ENCODE results near the gene TRIP11.

TRIP11 gene

DNA sequence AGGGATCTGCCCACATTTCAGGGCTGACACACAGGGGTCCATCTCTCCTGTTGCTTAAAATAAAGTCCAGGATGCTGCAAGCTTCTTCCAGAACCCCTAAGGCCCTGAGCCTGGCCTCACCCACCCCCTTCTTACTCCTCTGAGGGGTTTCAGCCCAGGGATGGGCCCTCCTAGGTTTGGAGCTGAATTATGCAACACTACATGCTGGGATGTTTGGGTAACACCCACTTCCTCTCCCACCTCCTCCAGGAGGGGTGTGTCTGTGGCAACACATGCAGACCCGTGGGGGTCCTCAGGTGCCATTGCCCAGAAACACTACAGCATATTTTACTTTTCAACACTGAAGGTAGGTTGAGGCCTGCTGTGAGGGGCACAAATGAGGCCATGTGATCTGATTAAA is 97.7 kb downstream of the TRIP11 start:
- H3K4me3 ChIP-seq (ENCODE audit: low read depth, low read length) = no peak overlapping the region
- TF ChIP-seq, protein P1, sequence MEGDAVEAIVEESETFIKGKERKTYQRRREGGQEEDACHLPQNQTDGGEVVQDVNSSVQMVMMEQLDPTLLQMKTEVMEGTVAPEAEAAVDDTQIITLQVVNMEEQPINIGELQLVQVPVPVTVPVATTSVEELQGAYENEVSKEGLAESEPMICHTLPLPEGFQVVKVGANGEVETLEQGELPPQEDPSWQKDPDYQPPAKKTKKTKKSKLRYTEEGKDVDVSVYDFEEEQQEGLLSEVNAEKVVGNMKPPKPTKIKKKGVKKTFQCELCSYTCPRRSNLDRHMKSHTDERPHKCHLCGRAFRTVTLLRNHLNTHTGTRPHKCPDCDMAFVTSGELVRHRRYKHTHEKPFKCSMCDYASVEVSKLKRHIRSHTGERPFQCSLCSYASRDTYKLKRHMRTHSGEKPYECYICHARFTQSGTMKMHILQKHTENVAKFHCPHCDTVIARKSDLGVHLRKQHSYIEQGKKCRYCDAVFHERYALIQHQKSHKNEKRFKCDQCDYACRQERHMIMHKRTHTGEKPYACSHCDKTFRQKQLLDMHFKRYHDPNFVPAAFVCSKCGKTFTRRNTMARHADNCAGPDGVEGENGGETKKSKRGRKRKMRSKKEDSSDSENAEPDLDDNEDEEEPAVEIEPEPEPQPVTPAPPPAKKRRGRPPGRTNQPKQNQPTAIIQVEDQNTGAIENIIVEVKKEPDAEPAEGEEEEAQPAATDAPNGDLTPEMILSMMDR (IDR thresholded peaks at IDR 0.05; ENCODE audit: borderline replicate concordance, insufficient read depth, low read depth, low read length) = no peak

DNA sequence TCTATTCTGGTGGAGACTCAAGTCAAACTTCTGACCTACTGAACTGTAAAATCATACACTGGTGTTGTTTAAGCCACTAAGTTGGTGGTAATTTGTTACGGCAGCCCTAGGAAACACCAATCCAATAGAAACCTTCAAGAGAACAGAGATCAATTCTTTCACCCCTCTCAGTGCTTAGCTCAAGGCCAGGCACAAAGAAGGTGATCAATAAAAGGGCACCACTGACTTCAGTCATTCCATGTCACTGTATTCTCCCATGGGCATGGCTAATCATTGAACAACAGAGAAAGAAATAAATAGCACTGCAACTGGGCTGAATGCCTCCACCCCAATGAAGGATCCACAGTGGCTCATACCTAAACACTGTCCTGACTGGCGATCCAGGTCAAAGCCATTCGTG is 99.7 kb downstream of the TRIP11 start:
- H3K4me3 ChIP-seq (ENCODE audit: low read depth, low read length) = no peak overlapping the region
- TF ChIP-seq, protein P1 (IDR thresholded peaks at IDR 0.05; ENCODE audit: borderline replicate concordance, insufficient read depth, low read depth, low read length) = no peak

DNA sequence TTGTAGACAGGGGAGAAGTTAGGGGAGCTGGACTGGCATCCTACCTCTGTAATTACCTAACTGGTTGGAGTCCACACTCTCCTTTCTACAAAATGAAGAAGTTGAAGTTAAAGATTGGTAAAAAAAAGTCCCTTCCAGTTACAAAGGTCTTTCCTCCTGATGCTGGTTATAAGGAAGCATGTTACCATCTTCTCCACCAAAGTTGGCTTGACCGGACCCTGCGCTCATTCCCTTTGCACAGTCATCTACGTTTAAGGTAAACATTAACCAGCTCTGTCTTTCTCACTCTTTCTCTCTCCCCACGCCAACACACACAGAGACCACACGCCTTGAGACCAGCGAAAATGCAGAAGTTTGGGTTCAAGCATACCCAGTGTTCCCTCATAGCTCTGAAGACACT is 104.3 kb downstream of the TRIP11 start:
- TF ChIP-seq, protein P1 (IDR thresholded peaks at IDR 0.05; ENCODE audit: borderline replicate concordance, insufficient read depth, low read depth, low read length) = no peak
- no peak overlapping the region for H3K4me3 ChIP-seq (ENCODE audit: low read depth, low read length)

DNA sequence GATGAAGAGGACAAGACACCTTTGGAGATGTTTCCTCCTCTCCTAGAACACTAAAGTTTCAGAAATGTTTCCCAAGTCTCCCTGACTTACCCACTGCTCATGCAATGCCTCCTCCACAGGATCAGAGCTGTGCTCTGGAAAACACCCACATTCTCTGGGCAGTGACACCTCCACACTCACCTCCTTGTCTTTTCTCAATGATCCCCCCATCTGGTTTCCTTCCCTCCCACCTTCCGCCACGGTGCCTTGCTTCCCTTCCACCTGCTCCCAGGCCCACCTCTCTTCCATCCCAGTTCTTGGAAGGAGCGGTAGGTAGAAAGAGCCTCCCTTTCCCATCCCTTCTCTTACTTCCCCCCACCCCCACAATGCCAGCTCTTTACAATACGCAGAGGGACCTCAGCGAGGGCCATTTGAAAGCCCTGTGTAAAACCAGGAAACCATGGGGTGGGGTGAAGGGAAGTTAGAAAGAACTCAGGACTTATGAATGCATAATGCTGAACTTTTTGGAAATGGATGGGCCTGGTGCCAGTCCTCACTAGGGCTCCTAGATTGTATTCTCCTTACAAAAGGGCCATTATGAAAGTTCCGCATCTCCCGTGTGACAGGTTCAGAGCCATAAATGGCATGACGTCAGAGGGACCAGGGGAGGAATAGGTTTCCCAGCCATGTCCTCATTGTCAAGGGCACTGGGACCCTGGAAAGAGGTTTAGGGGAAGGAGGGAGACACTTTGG is 105.1 kb downstream of the TRIP11 start:
- H3K4me3 ChIP-seq (ENCODE audit: low read depth, low read length) = no peak overlapping the region
- TF ChIP-seq, protein P1 (IDR thresholded peaks at IDR 0.05; ENCODE audit: borderline replicate concordance, insufficient read depth, low read depth, low read length) = no peak

DNA sequence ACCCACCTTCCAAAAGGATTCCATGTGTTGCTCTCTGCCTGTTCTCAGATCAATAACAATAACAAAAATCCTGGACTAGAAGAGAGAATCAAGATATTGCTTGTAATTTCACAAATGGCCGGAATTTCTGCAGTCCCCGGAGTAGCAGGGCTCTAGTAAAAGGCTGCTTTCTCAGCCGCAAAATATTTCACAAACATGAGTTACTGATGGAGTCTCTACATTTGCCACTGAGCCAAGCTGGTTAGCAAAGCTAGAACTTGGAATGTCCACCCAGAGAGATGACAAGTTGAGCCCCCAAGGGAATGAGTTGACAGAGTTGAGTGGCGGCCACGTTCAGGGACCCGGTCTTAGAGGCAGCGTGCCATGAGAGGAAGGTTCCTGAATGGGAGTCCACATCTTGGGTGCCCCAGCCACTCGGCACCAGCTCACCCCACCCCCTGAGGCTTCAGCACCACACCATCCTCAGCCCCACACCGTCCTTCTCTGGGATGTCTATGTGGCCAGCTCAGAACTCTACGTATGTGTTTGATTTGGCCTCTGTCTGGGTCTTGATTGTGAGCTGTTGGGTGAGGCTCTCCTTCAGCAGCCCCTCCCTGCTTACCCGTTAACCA is 108.3 kb downstream of the TRIP11 start:
- H3K4me3 ChIP-seq (ENCODE audit: low read depth, low read length) = no peak overlapping the region
- TF ChIP-seq, protein P1 (IDR thresholded peaks at IDR 0.05; ENCODE audit: borderline replicate concordance, insufficient read depth, low read depth, low read length) = no peak

DNA sequence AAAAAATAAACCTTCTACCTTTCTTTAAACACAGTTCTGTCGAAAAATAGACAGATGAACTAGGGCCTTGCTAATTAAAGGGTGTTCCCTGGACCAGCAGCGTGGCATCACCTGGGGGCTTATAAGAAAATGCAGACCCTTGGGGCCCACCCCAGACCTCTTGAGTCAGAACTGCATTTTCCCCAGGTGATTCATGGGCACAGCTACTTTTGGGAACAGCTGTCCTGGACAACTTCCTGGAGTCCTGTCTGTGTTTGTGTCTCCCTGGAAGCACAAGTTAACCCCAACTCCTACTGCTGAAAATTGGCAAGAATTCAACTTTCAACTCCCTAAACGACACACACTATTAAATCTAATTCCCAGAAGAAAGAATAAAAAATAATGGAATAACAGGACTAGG is 110.2 kb downstream of the TRIP11 start:
- TF ChIP-seq, protein P1 (IDR thresholded peaks at IDR 0.05; ENCODE audit: borderline replicate concordance, insufficient read depth, low read depth, low read length) = no peak
- H3K4me3 ChIP-seq (ENCODE audit: low read depth, low read length) = no peak overlapping the region

DNA sequence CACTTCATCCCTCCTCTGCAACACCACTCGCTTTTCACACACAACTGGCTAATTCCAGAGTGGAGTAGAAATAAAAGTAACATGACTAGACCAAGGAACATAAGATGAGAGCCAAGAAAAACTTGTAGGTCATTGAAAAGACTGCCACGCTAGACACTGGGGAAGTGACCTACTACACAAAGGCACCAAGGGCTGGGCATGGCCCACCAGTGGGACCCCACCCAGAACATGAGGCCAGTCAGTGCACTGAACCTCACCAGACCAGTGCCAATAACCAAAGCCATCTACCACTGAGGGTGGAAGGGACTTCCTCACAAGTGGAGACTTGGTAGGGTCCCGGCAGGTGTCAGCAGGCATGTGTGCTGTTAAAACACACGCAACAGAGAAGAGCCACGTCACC is 112.1 kb downstream of the TRIP11 start:
- TF ChIP-seq, protein P1 (IDR thresholded peaks at IDR 0.05; ENCODE audit: borderline replicate concordance, insufficient read depth, low read depth, low read length) = no peak
- H3K4me3 ChIP-seq (ENCODE audit: low read depth, low read length) = no peak overlapping the region
